Right renal cortex interstitium (tissue), 3 donors: Measurements from ENCODE around the gene FBXW4. TPM values are rescaled to one million over a fixed set of nuclear protein-coding genes. Genes with fewer than 3 reads are reported as not detected.

Experiments used
- DNase-seq, 3 donors: peaks; one replicate each; pipeline ENCODE4 v3.0.0-alpha.2; 2013; ENCODE audit warnings: low read depth in 3 of 3, low spot score in 2 of 3
- polyA plus RNA-seq, 3 donors: library from polyadenylated mRNA; unstranded; fragments of 120-200 nt; gene quantifications; one replicate each; pipeline ENCODE4 v1.2.1, GENCODE V29; 2013; ENCODE audit not compliant: insufficient read length in 3 of 3

The FBXW4 gene
- polyA plus RNA-seq, 3 donors = 53.9 to 59.7 (median 57.4) TPM

DNA sequence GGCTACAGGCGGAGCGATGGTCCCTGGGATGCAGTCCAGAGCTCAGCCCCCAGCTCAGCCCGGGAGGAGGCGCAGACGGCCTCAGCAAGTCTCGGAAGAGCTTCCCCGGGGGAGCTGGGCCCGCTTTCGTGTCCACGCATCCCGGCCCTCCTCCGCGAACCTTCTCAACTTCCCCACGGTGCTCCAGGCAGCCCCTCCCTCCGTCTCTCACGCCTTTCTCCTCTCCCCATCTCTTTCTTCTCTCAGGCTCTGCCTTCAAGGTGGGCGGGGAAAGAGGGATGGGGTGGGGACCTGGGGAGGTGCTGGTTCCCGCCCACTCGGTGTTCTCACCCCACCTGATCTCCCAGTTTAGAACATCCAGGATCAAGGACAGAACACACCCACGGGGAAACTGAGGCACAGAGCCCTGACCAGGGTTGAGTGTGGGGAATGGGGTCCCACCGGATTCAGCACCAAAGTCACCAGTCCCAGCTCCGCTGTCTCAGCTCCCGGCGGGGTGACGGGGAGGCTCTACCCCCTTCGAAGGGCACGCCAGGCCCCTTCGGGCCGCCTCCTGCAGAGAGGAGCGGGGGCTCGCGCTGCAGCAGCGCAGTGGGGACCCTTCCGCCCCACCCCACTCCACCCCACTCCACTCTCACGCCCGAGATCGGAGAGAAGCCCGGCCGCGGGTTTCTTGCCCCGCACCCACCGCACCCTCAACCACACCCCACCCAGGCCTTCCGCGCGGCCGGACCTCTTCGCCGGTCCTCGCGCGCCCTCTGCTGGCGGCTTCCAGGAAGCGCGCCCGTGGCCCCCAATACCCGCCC is 125.1 kb downstream of the FBXW4 start:
- DNase-seq = peak in 1 of 3 donors; percentile 56

DNA sequence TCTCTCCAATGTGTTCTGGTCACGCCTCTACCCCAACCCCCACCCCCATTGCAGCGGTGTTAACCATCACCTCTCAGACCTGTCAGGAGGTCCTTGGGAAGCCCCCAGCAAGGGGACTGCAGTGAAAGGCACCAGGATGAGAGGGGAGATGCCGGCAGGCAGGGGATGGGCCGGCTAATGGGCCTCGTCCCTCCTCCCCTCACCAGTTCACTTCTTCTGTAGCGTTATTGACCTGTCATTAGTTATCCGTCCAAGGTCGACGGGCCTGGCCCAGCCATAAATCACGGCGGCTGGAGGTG is 125.7 kb downstream of the FBXW4 start:
- no peak for DNase-seq

DNA sequence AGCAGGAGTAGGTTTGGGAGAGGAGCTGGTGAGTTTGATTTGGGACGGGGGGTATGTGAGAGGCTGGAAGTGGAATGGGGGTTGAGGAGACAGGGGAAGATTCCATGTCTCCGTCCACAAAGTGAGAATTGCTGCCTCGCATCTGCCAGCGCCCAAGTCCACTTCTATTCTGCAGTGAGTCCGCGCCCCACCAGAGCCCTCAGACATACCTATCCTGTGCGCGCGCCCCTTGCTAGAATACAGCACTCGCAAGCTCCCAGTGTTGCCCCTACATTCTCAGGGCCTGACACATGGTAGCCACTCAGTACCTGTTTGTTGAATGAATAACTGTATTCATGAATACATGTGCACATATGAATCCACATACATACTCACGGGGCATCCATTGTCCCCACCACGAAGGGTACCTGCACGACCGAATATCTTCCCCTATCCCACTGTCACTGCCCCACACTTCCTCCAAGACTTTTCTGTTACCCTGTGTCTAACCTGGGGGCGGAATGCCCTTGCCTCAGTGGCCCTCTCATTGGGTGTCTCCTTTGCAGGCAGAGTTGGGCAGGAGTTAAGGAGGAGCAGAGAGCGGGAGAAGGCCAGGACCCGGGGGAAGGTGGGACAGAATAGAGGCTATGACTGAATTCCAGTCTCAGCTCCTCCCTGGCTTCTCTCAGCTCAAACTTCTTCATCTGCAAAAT is 126.8 kb downstream of the FBXW4 start:
- no peak for DNase-seq

DNA sequence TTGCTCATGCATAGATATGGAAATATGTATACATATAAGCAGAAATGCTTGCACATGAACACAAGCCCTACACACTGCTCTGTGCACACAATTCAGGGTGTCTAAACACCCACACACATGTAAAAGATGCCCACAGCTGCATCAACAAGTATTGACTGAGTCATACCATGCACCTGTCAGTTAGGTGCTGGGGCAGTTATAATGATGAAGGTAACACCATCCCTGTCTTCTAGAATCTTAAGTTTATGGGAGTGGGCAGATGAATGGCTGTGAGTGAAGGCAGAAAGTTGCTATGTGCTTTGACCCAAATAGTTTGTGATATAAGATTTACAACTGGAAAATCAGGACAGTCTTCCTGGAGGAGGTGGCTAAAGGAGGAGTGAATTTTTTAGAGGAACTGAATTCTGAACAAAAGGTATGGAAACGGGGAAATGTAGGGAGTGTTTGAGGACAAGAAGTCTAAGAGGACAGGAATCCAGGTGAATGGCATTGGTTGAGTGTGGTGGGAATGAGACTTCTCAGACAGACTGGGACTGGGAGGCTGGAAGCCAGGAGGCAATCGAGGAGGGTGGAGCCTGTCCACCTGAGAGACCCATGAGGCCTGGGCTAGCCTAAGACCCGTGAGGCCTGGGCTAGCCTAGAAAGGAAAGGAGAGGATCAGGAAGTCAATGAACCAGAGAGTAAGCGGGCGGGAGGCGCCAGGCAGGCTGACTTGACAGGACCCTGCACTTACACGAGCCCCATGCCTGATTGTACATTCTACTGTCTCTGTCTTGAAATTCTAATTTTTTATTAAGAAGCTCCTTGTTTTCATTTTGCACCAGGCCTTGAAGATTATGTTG is 127.6 kb downstream of the FBXW4 start:
- DNase-seq = no peak

DNA sequence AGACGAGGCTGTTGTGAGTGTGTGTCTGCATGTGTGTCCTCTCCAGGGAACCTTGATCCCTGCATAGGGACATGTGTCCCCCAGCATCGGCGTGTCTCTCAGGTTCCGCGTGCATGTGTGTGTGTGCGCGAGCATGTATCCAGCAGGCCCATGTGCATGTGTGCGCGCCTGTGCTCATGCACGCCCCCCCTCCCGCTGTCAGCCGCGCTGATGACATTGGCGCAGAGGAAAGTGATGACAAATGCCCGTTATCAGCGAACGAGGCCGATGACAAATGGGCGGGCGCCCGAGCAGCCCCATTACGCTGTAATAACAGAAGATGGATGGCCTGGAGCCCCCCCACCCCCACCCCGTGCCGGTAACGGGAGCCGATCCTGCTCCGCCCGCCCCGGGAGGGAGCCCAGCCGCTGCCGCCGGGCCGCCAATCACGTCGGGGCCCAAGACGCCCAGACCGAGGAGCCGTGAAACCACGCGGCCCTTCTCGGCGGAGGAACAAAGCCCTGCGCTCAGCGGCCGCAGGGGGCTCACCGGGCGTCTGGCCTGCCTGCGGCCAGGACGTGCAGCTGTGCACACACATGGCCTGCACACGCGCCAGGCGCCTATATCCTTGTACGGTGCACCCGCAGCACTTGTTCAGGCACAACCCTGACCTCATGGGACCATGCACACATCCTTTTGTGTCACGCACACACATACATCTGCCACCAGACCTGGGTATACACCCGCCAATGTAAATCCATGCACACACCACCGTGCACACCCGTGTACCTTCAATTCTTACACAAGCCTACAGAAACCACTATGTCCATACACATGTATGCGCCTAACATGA is 128.4 kb downstream of the FBXW4 start:
- DNase-seq = no peak

DNA sequence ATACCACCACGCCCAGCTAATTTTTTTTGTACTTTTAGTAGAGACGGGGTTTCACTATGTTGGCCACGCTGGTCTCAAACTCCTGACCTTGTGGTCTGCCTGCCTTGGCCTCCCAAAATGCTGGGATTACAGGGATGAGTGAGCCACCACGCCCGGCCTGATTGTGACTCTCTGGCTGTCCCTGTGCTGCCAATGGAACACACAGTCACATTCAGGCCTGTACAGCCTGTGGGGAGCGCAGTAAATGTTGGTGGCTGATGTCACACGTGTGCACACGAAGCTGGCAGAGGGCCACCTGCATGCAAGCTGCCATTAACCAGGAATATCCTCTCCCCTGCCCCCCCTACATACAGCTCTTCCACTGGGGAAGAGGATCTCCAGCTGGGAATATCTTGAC is 129.0 kb downstream of the FBXW4 start:
- DNase-seq = no peak

DNA sequence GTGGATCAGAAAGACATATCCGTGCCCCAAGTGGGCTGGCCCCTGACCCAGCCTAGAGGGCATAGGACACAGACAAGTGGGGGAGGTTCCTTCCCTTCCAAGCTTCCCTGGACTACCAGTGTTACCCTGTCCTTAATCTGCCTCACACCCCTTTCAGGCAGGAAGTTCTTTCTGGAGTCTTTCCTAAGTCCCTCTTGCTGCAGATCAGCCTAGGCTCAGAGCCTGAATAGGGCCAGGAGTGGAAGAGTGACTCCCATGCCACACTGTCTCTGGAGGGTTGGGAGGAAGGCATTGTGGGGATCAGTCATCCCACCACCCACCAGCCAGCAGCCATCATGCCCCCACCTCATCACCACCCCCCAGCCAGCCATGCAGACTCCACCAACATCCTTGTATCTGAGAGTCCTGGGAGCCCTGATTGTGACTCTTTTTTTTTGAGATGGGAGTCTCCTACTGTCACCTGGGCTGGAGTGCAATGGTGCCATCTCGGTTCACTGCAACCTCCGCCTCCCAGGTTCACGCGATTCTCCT is 129.5 kb downstream of the FBXW4 start:
- no peak for DNase-seq

DNA sequence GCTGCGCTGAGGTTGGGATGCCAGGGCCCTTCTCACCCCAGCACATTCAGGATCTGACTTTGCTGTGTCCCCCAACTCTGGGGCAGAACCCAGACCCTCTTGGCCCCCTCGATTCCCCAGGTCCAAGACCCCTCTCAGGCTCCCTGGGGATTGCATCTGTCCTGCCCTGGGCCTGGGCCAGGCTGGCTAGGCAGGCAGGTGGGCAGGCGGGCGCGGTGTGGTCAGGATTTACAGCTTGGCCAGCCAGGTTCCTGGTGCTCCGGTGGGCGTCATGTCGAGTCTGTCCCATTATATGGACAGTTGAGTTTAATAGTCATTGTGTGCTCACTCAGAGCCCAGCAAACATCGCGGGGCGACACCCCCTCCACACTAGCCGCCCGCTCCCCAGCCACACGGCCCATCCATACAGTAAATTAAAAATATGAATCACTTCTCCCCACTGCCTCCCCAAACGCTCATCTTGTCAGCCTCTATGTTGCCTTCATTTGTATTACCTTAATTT is 130.4 kb downstream of the FBXW4 start:
- no peak for DNase-seq

DNA sequence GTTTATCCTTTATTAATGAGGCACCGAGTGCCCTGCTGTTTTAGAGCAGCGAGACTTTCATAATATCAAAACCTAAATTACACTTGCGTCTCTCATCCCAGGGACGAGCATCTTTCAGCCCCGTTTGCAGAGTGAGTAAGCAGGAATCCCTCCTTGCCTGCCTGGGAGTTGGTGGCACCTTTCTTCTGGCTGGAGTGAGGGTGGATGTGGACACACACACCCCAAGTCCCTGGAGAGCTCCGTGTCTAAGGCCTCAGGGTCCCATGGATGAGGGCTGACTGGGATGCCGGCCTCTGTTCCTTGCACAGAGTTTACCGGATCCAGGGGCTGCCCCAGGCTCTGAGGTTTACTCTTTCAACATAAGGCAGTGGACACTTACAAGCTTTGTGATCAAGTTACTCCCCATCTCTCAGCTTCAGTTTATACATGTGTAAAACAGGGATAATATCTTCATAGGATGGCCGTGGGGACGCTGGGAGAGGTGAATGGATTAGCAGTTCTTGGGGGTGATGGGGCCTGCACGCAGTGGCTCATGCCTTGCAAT is 131.4 kb downstream of the FBXW4 start:
- no peak for DNase-seq

DNA sequence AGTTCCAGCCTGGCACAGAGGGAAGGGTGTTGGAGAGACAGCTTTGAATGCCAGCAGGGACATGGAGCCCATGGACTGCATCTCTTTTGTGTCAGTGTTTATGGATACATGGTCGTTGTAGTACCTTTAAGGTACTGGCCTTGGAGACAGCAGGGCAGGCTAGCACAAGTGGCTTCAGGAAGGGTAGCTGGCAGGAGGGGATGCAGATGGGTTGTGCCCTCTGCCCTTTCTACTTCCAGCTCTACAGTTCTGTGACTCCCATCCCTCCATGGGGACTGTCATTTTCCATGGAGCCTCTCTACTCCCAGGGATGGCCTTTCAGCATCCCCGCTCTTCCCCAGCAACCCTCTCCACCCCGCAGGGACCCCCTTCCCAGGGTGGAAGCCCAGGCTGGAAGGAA is 132.0 kb downstream of the FBXW4 start:
- DNase-seq = no peak

DNA sequence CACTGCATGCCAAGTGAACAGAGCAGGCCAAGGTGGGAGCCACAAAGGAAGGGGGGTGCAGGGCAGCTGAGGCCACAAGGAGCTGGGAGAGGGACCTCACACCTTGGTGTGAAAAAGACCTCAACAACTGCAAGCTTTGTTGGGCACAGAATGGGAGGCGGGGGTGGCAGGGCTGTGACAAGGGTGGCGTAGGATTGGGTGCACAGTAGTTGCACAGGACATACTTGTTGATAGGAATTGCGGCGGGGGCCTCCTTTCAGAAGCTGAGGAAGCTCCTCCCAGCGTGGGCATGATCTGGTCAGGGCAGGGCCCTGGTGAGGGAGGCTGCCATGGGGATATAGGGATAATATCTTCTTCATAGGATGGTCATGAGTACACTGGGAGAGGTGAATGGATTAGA is 132.7 kb downstream of the FBXW4 start:
- DNase-seq = no peak

DNA sequence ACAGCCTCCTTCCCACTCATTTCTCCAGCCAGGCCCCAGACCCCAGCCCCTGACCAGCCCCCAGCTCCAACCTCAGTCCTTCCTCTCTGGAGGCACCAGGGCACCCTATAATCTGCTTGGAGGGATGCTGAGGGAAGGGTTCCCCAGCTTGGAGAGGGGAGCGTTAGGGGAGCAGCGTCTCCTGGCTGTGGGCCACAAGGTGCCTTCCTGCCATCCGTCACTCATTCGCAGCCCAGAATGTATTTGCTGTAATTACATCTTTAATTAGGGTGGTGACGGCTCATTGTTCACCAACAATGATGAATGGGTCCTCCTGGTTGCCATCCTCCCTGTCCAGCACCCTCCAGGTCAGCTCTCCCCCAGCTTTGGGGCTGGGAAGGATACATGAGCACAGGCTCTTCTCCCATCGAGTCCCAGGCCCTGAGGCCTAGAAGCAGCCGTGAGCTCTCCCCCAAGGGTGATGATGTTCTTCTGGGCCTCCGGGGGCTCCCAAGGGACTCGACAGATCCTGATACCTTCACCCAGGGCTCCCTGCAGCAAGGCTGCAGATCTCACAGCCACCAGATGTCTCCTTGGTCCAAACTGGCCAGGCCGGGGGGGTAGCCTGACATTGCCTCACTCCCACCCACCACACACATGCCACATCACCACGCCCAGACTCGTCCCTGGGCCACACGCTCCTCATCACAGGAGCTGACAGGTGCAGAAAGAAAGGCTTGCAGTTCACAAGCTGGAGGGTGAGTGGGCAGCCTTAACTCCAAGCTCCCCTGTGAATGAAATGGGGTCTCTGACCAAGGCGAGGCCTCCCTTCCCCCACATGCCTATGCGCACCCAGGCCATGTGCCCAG is 133.7 kb downstream of the FBXW4 start:
- no peak for DNase-seq

Other genes starting within 250 kb of the FBXW4 start
- gene POLL, start 106.9 kb downstream of the FBXW4 start, polyA plus RNA-seq = 10 to 100 TPM; 25.7 to 33.1 (median 29.2) TPM
- 10 to 100 TPM; 45.4 to 48.3 (median 47.8) TPM for gene DPCD, start 106.8 kb downstream of the FBXW4 start, polyA plus RNA-seq
- 1 to 10 TPM; 5.4 to 7.3 (median 7.3) TPM for gene FGF8, start 80.9 kb upstream of the FBXW4 start, polyA plus RNA-seq
- gene NPM3, start 88.3 kb upstream of the FBXW4 start, polyA plus RNA-seq = 10 to 100 TPM; 54.1 to 67.9 (median 57.8) TPM
- gene OGA, start 123.3 kb upstream of the FBXW4 start, polyA plus RNA-seq = 100 to 1,000 TPM; 120 to 144 (median 140) TPM
- gene KCNIP2, start 148.6 kb upstream of the FBXW4 start, polyA plus RNA-seq = 1 to 10 TPM; 2.4 to 4.0 (median 3.6) TPM